ENCODE data around the gene GNAS-AS1. TPM values are rescaled to one million over a fixed set of nuclear protein-coding genes. Genes with fewer than 3 reads are reported as not detected.

GNAS-AS1 gene
- total RNA-seq, 1 donor from 2014 or later: 1.3 TPM

DNA sequence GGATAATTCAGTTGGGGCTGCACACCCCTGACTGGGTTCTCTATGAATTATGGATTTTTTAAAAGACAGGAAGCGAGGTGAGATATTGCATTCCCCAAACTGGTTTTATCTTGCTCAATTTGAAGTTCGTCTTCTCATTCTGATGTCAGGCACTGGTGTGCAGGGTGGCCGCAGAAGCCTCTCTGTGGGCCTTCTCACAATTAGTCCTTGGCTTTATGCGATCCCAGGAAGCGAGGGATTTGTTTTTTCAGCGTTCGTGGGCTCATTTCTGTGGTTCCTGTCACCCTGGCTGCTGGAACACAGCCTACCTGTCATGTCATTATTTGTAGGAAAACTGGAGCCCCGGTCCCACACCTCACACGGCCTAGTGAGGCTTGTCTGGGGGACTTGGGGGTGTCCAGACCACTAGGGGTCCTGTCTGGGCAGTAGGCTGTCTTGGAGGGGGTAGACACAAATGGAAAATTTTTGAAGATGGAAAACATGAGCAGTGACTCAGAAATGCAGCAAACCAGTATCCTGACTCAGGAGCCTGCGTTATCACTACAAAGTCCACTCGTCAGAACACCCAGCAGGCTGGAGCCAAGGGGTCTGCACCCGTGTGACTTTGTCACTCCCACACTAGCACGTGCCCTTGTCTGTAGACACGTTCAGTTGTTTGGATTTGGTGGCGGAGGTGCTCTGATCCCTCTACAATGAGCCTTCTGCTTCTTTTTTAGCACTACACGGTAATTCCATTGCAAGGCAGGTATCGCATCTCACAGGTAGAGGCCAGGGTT is 42.2 kb downstream of the GNAS-AS1 start:
- Histone ChIP-seq H3K36me3 (ENCODE audit: control insufficient read depth, insufficient read depth, low read length) (no peaks in the 10 kb centered on the region), H3K27me3 (ENCODE audit: control insufficient read depth, insufficient read depth, low read length) (peaks cover 11% of the 10 kb centered on the region), H3K4me3 (ENCODE audit: low read depth, low read length) (no peak overlapping the region)
- TF ChIP-seq, protein P1, sequence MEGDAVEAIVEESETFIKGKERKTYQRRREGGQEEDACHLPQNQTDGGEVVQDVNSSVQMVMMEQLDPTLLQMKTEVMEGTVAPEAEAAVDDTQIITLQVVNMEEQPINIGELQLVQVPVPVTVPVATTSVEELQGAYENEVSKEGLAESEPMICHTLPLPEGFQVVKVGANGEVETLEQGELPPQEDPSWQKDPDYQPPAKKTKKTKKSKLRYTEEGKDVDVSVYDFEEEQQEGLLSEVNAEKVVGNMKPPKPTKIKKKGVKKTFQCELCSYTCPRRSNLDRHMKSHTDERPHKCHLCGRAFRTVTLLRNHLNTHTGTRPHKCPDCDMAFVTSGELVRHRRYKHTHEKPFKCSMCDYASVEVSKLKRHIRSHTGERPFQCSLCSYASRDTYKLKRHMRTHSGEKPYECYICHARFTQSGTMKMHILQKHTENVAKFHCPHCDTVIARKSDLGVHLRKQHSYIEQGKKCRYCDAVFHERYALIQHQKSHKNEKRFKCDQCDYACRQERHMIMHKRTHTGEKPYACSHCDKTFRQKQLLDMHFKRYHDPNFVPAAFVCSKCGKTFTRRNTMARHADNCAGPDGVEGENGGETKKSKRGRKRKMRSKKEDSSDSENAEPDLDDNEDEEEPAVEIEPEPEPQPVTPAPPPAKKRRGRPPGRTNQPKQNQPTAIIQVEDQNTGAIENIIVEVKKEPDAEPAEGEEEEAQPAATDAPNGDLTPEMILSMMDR (IDR thresholded peaks at IDR 0.05; ENCODE audit: insufficient read depth, low read length, poor library complexity, severe bottlenecking): no peak
- DNase-seq (ENCODE audit: low read depth): no peak

DNA sequence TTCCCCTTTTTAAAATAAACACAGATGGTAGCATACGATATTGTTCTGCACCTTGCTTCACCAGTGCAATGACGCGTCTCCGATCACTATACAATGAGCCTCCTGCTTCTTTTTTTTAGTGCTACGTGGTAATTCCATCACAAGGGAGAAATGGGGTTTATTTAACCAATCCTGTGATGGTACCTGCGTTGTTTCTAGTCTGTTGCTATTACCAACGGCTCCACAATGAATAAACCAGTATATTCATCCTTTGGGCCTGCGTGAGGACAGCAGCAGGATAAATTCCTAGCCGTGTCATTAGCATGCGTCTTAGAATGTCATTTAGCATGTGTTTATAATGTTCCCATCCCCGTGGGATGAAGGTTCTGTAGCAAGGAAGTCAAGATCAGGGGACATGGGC is 42.9 kb downstream of the GNAS-AS1 start:
- Histone ChIP-seq H3K36me3 (ENCODE audit: control insufficient read depth, insufficient read depth, low read length) (no peaks in the 10 kb centered on the region), H3K27me3 (ENCODE audit: control insufficient read depth, insufficient read depth, low read length) (peaks cover 11% of the 10 kb centered on the region), H3K4me3 (ENCODE audit: low read depth, low read length) (no peak overlapping the region)
- TF ChIP-seq, protein P1 (IDR thresholded peaks at IDR 0.05; ENCODE audit: insufficient read depth, low read length, poor library complexity, severe bottlenecking): no peak
- DNase-seq (ENCODE audit: low read depth): no peak

DNA sequence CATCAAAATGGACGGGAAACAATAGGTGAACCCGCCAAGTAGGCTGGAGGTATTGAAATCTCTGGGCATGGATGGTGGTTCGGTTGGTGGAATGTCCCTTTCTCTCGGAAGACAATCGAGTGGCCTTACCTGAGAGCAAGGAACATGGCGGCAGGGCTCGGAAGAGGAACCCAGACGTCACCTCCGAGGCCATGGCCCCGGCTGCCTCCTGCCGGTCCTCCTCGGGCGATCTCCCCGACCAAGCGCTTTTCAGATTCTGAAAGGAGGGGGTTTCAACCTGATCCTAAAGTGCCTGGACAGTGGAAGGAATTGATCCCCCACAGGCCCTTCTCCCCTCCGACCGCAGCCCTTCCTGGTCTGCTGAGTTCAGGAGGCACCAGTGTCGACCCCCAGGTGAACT is 47.2 kb downstream of the GNAS-AS1 start:
- no peak for DNase-seq (ENCODE audit: low read depth)
- TF ChIP-seq, protein P1 (IDR thresholded peaks at IDR 0.05; ENCODE audit: insufficient read depth, low read length, poor library complexity, severe bottlenecking): no peak
- Histone ChIP-seq H3K4me3 (ENCODE audit: low read depth, low read length) (no peak overlapping the region), H3K27me3 (ENCODE audit: control insufficient read depth, insufficient read depth, low read length) (peaks cover 5% of the 10 kb centered on the region), H3K36me3 (ENCODE audit: control insufficient read depth, insufficient read depth, low read length) (no peaks in the 10 kb centered on the region)

DNA sequence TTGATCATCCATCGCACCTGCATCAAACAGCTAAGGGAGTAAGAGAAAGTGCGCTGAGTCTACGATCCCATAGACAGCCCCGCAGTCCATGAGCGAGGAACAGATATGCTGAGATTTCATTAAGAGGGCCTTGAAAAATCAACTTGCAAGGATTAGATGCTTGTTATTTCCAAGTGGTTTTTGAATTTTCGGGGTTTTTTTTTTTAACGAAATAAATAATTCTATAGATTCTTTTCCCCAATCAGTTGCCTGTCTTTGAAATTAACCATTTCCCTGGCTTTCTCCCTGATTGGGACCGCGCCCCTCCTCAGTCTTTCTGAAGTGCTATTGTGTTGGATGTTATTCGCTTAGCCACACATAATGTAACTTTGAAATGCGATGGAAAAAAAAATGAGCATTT is 48.6 kb downstream of the GNAS-AS1 start:
- no peak for DNase-seq (ENCODE audit: low read depth)
- Histone ChIP-seq H3K27me3 (ENCODE audit: control insufficient read depth, insufficient read depth, low read length) (peaks cover 4% of the 10 kb centered on the region), H3K4me3 (ENCODE audit: low read depth, low read length) (no peak overlapping the region), H3K36me3 (ENCODE audit: control insufficient read depth, insufficient read depth, low read length) (no peaks in the 10 kb centered on the region)
- TF ChIP-seq, protein P1 (IDR thresholded peaks at IDR 0.05; ENCODE audit: insufficient read depth, low read length, poor library complexity, severe bottlenecking): no peak

DNA sequence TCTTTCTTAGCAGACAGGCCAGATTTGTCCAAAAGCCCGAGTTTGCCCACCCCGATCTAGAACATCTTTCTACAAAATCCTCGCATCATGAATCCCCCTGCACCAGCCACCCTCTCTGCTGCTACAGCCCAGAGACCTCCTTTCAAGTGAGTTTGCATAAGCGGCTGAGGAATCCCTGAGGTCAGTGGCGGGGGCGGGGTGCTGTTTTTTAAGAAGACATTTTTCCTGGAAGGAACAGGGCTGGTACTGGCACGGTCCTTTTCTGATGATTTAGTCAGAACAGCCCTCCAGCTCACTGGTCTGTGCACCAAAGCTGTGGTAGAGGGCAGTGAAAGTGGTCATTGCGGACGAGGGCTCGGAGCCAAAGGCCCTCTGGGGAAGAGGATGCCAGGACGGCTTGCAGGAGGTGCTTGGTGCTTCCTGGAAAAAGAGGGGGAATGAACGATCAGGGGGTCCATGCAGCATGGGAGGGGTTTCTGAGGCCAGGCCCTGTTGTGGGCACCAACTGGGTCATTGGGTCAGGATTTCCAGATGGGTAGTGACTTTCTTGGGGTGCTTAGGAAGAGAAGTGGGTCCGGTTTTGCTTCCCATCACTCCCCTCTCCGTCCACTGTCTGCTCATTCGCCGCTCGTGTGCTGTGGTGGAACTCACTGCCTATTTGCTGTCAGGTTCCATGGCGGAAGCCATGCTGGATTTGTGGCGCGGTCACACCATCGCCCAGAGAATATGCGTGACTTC is 50.4 kb downstream of the GNAS-AS1 start:
- DNase-seq (ENCODE audit: low read depth): no peak
- no peaks in the 10 kb centered on the region for H3K36me3 ChIP-seq (ENCODE audit: control insufficient read depth, insufficient read depth, low read length)
- no peak overlapping the region for H3K4me3 ChIP-seq (ENCODE audit: low read depth, low read length)
- TF ChIP-seq, protein P1 (IDR thresholded peaks at IDR 0.05; ENCODE audit: insufficient read depth, low read length, poor library complexity, severe bottlenecking): no peak
- peaks cover 4% of the 10 kb centered on the region for H3K27me3 ChIP-seq (ENCODE audit: control insufficient read depth, insufficient read depth, low read length)
